Hepatocyte (in vitro differentiated cells): ENCODE measurements around the gene CIAPIN1.

Experiments
- CTCF ChIP-seq: fragments of 200-600 bp; sonication (generic); IDR thresholded peaks from 2 replicates; pipeline ENCODE4 v1.5.1; 2016; ENCODE audit warnings: antibody characterized with exemption, mild to moderate bottlenecking; ENCODE audit not compliant: poor library complexity
- EZH2phosphoT487 ChIP-seq: fragments of 200-600 bp; sonication (generic); IDR thresholded peaks from one replicate; pipeline ENCODE4 v1.6.1; 2018; ENCODE audit warnings: antibody characterized with exemption, mild to moderate bottlenecking, low read depth, moderate library complexity; ENCODE audit not compliant: unreplicated experiment, severe bottlenecking

GRCh38 chr16:57444711-57445110 lies 2.5 kb downstream of the CIAPIN1 start:
- TF ChIP-seq CTCF (no peak), EZH2phosphoT487 (no peak)
